ENCODE measurements around the gene DCBLD1. TPM values are rescaled to one million over a fixed set of nuclear protein-coding genes. Genes with fewer than 3 reads are reported as not detected.
A peak's percentile ranks its signal among the peaks of the same experiment; 100 is the strongest.

Gene DCBLD1
- total and polyA plus RNA-seq, 9 of the 15 experiments (the other 6 are each of a cell fraction or from before 2014, with no cell fraction given): 0.80 to 8.5 (median 6.8) TPM

DNA sequence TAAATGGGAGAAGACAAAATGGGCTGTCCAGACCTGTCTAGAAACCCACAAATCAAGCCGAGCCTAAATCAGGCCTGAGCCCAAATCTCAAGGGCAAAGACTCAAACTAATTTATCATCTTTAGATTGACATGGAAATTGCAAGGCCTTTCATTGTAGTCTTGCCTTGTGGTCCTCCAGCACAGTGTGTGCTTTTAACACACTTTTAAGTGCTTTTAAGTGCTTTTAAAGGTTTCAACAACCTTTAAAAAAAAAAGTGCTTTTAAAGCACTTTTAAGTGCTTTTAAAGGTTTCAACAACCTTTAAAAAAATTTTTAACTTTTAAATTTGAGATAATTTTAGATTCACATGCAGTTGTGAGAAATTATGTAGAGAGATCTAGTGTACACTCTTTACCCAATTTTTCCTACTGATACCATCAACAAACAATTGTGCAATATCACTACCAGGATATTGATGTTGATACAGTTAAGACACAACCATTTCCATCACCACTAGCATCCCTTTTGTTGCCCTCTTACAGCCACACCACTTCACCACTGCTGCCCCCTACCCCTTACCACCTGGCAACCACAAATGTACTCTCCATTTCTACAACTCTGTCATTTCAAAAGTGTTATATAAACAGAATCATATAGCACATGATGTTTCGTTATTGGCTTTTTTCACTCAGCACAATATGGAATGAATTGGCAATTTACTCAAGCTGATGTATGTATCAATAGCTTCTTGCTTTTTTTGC, 23.1 kb upstream of the DCBLD1 start:
- no peak overlapping the region for H2AFZ ChIP-seq (ENCODE audit: low read depth, low read length)
- FAIRE-seq (no peak), ATAC-seq (no peak), DNase-seq (ENCODE audit: extremely low read depth in 1 of 4, low spot score in 3 of 4) (no peak)
- POLR2A ChIA-PET: no interaction called here
- intact Hi-C loops (cut with micrococcal nuclease) (loop anchor here (10.0 kb wide), 1 partner anchor 315 kb away; no protein-coding TSS in a partner anchor), in situ Hi-C loops (cut with MboI) (loop anchor here (10.0 kb wide), 1 partner anchor 95 kb away; no protein-coding TSS in a partner anchor)
- no peaks in the 10 kb centered on the region for H3K9me1 ChIP-seq (ENCODE audit: control insufficient read depth, insufficient read depth, low read length)
- TF ChIP-seq, protein P1, sequence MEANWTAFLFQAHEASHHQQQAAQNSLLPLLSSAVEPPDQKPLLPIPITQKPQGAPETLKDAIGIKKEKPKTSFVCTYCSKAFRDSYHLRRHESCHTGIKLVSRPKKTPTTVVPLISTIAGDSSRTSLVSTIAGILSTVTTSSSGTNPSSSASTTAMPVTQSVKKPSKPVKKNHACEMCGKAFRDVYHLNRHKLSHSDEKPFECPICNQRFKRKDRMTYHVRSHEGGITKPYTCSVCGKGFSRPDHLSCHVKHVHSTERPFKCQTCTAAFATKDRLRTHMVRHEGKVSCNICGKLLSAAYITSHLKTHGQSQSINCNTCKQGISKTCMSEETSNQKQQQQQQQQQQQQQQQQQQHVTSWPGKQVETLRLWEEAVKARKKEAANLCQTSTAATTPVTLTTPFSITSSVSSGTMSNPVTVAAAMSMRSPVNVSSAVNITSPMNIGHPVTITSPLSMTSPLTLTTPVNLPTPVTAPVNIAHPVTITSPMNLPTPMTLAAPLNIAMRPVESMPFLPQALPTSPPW (CRISPR knock-in tag; IDR thresholded peaks at IDR 0.05): no peak
- 0 out of 2 replicates have a peak, but pooled peaks have one; percentile 22 for TF ChIP-seq CEBPB (tag; IDR thresholded peaks at IDR 0.05)
- TF ChIP-seq CEBPG (CRISPR knock-in tag; IDR thresholded peaks at IDR 0.05): no peak
- TF ChIP-seq CEBPG (tag; conservative IDR thresholded peaks at IDR 0.05 in 1 of 2, IDR thresholded peaks at IDR 0.05 in 1 of 2): 0 out of 4 replicates have a peak, but pooled peaks of 1 of the 2 experiments have one; percentile 17
- no peak for TF ChIP-seq DNMT1 (IDR thresholded peaks at IDR 0.05)
- peaks cover 0 to 2% of the 10 kb centered on the region in 2 experiments; a peak in 1 of 5 replicates for H3K27me3 ChIP-seq (ENCODE audit: control insufficient read depth in 2 of 2, insufficient read depth in 2 of 2, low read length in 2 of 2)
- 0% methylated on average over 2 of the region's 2 CpGs for WGBS (ENCODE audit: insufficient coverage, low coverage, missing lambda C conversion rate)
- no peak overlapping the region for H3K4me2 ChIP-seq (ENCODE audit: insufficient read depth, low read length)
- no peak overlapping the region for H3K4me3 ChIP-seq
- CTCF ChIA-PET (ENCODE audit: low intra/inter-chr PET ratio): no interaction called here
- H3K27ac ChIP-seq (ENCODE audit: extremely low read depth, low read depth, low read length): no peak overlapping the region
- no TSS peak for BruUV-seq (replicated peaks)
- no peaks in the 10 kb centered on the region for H4K20me1 ChIP-seq (replicated peaks; ENCODE audit: control insufficient read depth, insufficient read depth, low read length)
- no peaks in the 10 kb centered on the region for H3K79me2 ChIP-seq (ENCODE audit: control insufficient read depth, insufficient read depth, low read length)
- H3K9me3 ChIP-seq (replicated peaks; ENCODE audit: control insufficient read depth, insufficient read depth, low read depth, low read length): no peaks in the 10 kb centered on the region
- H3K9ac ChIP-seq (ENCODE audit: insufficient read depth in 1 of 2, low read depth in 2 of 2, low read length in 2 of 2): no peak overlapping the region
- no peaks in the 10 kb centered on the region for H3K36me3 ChIP-seq (ENCODE audit: control insufficient read depth, insufficient read depth, low read length)
- H3K4me1 ChIP-seq (replicated peaks in 1 of 2; ENCODE audit: control insufficient read depth in 2 of 2, insufficient read depth in 2 of 2, low read length in 2 of 2): no peaks in the 10 kb centered on the region
